T-helper 1 cell treated with Interleukin-12 subunit alpha and Interleukin-12 subunit beta and Interleukin-4 antibody, amounts not matched to agents 30 ng/mL and 1 ng/mL, for 36 hours (primary cell): Measurements from ENCODE around the gene UGCG. TPM values are rescaled to one million over a fixed set of nuclear protein-coding genes. Genes with fewer than 3 reads are reported as not detected.

Experiments used
- intact Hi-C: fragments of 100-400 bp; cut with micrococcal nuclease; formaldehyde crosslinking; loops from one replicate; pipeline ENCODE4 v1.15.1; 2024
- total RNA-seq: library from RNA; stranded (reverse); gene quantifications from 2 replicates; pipeline ENCODE4 v1.2.3, GENCODE V29; 2022

The UGCG gene
- total RNA-seq, 1 donor from 2014 or later = 18.3 TPM

GRCh38 chr9:111917201-111917600 is 20.6 kb downstream of the UGCG start:
- intact Hi-C loops = loop anchor here (2.0 to 5.0 kb wide), 4 partner anchors 120 to 460 kb away; partner anchors contain the start of genes GNG10 and PTBP3

- intact Hi-C loops = loop anchor here (2.0 to 5.0 kb wide), 4 partner anchors 119 to 459 kb away; partner anchors contain the start of genes GNG10 and PTBP3
Observed at GRCh38 chr9:111917980-111918379, 21.4 kb downstream of the UGCG start.

- intact Hi-C loops = loop anchor here (5.0 kb wide), 3 partner anchors 258 to 457 kb away; partner anchors contain the start of genes GNG10 and PTBP3
Observed at GRCh38 chr9:111919875-111920274, 23.3 kb downstream of the UGCG start.

- intact Hi-C loops = no loop called here
Observed at GRCh38 chr9:111920531-111920930, 23.9 kb downstream of the UGCG start.

GRCh38 chr9:111922324-111923013 is 25.9 kb downstream of the UGCG start:
- intact Hi-C loops = no loop called here

- intact Hi-C loops = no loop called here
Observed at GRCh38 chr9:111924281-111924680, 27.7 kb downstream of the UGCG start.

- intact Hi-C loops = no loop called here
Observed at GRCh38 chr9:111925017-111925770, 28.6 kb downstream of the UGCG start.

GRCh38 chr9:111925784-111926183 is 29.2 kb downstream of the UGCG start:
- intact Hi-C loops = loop anchor here (1.0 to 2.0 kb wide), 4 partner anchors 9 to 29 kb away; partner anchors contain the start of gene UGCG

GRCh38 chr9:111926421-111926875 is 29.8 kb downstream of the UGCG start:
- intact Hi-C loops = loop anchor here (1.0 to 2.0 kb wide), 4 partner anchors 10 to 30 kb away; partner anchors contain the start of gene UGCG

- intact Hi-C loops = no loop called here
Observed at GRCh38 chr9:111928359-111928720, 31.7 kb downstream of the UGCG start.

GRCh38 chr9:111934747-111935146 is 38.1 kb downstream of the UGCG start:
- intact Hi-C loops = no loop called here

GRCh38 chr9:111936391-111936790 is 39.8 kb downstream of the UGCG start:
- intact Hi-C loops = no loop called here

GRCh38 chr9:111937301-111937700 is 40.7 kb downstream of the UGCG start:
- intact Hi-C loops = no loop called here

- intact Hi-C loops = loop anchor here (1.0 kb wide), 4 partner anchors 12 to 136 kb away; partner anchors contain the start of gene UGCG
Observed at GRCh38 chr9:111937781-111938426, 41.3 kb downstream of the UGCG start.

- intact Hi-C loops = loop anchor here (1.0 kb wide), 4 partner anchors 12 to 136 kb away; partner anchors contain the start of gene UGCG
Observed at GRCh38 chr9:111938427-111938800, 41.8 kb downstream of the UGCG start.

GRCh38 chr9:111939322-111939721 is 42.7 kb downstream of the UGCG start:
- intact Hi-C loops = no loop called here

GRCh38 chr9:111940697-111941096 is 44.1 kb downstream of the UGCG start:
- intact Hi-C loops = no loop called here

- intact Hi-C loops = no loop called here
Observed at GRCh38 chr9:111943200-111943599, 46.6 kb downstream of the UGCG start.

GRCh38 chr9:111943746-111944145 is 47.1 kb downstream of the UGCG start:
- intact Hi-C loops = loop anchor here (2.0 kb wide), 1 partner anchor 17 kb away; no protein-coding TSS in a partner anchor

GRCh38 chr9:111944241-111944866 is 47.7 kb downstream of the UGCG start:
- intact Hi-C loops = loop anchor here (2.0 kb wide), 1 partner anchor 18 kb away; no protein-coding TSS in a partner anchor

- intact Hi-C loops = loop anchor here (2.0 kb wide), 1 partner anchor 18 kb away; no protein-coding TSS in a partner anchor
Observed at GRCh38 chr9:111945216-111945615, 48.6 kb downstream of the UGCG start.
